GOT3 (cell line): Measurements from ENCODE around the gene FAM193B.
A peak's percentile ranks its signal among the peaks of the same experiment; 100 is the strongest.
"Not testable (repeated sequence)": the region's sequence is repeated elsewhere in the genome, so short reads cannot be mapped to it uniquely, and the experiment has no call there.

Experiments used
- DNase-seq: peaks from one replicate; lab custom pipeline; 2025; ENCODE audit warnings: mixed read lengths; lab: John Stamatoyannopoulos, UW

The FAM193B gene

DNA sequence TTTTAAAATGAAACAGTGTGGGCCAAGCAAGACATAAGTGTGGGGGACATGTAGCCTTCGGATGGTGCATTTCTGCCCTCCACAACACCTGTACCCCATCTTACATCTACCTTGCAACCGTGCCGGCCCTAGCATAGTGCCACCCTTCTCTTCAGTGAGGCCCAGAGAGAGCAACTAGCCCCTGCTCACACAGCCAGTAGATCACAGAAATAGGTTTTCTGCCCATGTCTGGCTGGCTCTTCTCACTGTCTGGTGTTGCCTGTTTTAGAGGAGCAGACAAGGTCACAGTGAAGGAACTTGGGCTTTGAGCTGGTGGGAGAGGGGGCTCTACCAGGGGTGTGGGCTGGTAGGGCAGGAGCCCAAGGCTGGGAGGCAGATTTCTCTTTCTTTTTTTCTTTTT, 68.1 kb downstream of the FAM193B start:
- DNase-seq, result no peak

DNA sequence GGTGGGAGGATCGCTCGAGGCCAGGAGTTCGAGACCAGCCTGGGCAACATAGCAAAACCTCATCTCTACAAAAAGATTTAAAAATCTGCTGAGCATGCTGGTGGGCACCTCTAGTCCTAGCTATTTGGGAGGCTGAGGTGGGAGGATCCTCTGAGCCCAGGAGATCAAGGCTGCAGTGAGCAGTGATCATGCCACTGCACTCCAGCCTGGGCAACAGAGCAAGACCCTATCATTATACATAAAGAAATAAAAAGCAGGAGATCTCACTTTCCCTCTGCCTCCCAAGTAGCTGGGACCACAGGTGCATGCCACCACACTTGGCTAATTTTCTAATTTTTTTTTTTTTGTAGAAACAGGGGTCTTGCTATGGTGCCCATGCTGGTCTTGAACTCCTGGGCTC, 68.6 kb downstream of the FAM193B start:
- DNase-seq, result not testable (repeated sequence)

DNA sequence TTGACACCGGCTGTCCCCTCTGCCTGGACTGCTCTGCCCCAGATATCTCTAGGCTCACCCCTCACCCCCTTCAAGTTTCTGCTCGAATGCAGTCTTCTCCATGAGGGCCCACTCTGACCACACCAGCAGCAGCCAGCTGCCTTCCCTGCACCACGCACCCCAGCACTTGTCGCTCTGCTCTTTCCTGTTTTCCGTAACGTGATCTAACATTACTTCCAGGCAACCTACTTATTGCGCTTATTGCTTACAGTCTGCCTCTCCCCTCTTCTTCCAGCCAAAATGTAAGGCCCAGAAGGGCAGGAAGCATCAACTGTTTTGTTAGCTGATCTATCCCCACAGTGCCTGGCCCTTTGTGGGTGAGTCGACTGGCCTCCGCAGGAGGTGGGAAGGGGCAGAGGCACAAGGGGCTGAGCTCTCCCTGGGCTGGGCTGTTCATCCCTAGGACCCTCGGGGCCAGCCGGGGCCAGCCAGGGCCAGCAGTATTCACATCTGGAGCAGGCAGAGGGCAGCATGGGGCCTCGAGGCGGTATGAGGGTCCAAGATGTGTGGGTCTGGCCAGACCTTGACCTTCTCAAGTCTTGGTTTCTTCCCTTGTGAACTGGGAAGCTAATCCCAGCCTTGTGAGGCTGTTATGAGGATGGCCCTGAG, 69.3 kb downstream of the FAM193B start:
- no peak for DNase-seq

DNA sequence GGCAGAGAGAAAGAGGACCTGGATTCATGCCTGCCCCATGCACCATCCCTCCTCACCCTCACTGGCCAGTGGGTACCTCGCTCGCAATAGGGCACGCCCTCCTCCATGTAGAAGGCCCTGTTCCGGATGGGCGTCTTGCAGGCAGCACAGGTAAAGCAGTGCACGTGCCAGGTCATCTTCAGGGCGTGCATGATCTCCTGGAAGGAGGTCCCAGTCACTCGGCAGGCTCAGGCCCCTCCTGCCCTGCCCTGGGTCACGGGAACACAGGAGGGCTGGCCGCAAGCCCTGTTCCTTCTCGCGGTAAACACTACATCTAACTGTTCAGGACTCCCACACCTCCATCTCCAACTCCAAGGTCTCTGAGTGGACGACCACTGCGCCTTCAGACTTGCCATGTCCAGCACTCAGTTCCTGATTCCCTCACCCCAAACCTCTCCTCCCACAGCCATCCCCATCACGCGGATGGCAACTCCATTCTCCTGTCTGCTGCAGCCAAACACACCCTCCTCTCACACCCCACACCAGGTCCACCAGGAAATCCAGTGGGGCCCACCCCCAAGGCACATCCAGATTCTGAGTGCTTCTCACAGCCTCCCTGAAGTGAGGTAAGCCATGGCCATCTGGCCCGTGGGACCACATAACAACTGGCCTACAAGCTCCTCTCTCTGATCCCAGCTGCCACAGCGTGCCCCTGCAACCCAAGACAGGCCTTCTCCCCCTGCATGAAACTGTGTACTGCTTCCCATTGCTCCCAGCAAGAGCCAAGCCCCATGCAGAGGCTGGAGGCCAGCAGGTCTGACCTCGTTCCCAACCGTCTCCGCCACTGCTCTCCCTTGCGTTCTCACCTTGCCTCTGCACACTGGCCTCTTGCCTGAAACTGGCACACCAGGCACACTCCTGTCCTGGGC, 70.1 kb downstream of the FAM193B start:
- DNase-seq, result no peak

DNA sequence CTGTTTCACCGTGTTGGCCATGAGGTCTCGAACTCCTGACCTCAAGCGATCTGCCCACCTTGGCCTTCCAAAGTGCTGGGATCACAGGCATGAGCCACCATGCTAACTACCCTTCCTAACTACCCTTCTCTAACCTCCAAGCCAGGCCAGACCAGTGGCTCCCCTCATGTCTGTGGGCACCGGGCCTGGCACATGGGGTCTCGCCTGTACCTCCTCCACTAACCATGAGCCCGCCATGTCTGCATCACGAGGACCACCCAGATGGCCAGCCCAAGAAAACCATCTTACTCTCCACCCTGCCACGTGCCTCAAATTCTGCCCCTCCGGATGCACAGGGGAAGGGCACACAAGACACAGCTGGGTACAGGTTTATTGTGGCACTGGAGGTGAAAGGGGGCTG, 71.3 kb downstream of the FAM193B start:
- no peak for DNase-seq

DNA sequence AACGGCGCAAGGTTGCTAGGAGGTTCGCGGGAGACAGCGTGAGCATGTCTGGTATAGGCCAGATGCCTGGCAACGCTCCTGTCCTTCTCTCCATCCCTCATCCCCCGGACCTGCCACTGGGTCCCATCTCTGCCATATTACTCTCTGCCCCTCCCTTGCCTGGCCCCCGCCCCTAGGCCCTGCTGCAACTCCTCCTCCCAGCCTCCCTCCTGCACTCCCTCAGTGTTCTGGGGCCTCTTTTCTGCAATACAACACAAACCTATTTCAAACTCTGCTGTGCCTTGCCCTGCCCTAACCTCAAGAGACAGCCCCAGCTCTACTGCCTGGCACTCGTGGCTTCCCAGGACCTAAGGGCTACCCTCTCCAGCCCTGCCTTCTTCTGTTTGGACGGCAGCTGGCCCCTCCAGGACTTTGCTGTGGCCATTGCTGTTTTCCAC, 72.0 kb downstream of the FAM193B start:
- no peak for DNase-seq

DNA sequence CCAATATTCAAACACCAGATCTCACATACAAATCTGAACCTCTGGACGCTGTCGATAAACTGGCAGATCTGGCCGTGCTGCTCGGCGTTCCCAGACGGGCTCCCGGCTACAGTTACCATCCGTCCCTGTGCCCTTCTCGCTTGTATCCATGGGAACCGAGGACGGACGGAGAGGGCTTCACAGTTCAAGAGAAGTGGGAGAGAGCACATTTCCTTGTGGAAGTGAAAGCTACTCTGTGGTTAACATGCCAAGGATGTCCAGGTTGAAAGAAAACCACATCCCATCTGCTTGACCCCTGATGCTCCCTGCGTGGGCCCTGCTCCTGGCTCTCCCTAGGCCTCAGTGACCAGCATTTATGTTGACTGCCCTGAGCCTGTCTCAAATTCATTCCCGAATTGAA, 74.6 kb downstream of the FAM193B start:
- no peak for DNase-seq

DNA sequence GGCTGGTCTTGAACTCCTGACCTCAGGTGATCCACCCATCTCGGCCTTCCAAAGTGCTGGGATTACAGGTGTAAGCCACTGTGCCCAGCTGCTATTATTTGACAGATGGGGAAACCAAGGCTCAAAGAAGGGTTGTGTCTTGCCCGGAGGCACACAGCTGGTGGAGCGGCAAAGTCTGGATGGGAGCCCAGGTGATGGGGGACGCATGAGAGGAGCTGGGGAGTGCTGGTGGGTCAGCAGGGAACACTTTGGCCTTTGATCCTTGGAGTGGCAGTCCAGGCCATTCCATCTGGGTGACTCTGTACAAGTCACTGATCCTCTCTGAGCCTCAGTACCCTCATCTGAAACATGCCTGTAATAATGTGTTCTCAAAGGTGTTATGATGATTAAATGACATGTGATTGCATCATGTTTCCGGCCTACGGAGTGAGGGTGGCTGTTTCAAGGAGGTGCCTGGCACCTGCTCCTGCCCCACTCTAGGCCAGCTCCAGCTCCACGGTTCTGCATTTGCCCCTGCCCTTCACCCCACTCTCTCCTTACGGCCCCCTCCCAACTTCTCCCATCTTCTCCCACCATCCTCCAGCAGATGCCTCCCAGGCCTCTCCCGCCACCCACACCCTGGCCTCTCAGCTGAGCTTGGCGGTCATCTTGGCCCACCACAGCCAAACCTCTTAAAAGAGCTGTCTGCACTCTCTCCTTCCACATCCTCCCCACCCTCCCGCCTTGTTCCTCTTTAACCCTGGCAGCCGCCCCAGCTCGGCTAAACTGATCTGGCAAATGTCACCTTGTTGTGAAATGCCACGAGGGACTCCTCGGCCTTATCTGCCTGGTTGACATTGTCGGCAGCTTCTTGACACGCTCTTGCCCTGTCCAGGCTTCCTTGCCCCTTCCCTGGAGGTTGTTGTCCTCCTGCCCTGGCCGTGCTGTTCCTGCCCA, 75.4 kb downstream of the FAM193B start:
- no peak for DNase-seq

DNA sequence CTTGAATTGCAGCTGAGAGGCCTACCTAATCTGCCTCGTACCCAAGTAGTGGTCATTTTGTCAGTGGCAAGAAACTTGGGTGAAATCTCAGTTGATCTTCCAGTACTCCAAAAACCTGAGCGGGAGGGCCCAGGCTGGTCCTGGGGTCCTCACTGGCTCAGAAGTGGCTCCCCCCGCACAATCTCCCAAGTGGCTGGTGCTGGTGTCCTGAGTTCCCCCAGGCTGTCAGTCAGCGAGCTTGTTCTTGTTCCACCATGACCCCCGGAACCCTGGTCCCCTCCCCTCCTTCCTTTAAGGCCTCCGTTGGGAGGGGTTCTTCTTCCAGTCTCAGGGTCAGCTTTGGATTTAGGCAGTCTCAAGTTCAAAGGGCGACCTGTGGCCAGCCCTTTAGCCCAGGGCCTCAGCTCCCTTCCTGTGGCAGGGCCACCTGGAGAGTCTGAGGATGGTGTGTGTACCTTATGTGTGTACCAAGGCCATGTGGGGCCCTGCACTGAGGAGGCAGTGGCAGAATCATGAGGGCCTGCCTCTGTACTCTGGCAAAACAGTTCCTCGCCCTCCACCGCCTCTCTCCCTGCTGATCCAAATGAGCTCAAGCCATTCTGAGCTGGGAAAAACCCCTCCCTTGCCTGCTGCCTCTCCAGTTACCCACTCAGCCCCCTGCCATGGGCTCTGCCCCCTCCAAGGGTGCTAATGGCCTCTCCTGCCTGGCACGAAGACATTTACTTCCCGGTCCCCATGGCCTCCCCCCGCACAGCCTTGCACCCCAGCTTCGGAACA, 76.5 kb downstream of the FAM193B start:
- DNase-seq, result no peak

DNA sequence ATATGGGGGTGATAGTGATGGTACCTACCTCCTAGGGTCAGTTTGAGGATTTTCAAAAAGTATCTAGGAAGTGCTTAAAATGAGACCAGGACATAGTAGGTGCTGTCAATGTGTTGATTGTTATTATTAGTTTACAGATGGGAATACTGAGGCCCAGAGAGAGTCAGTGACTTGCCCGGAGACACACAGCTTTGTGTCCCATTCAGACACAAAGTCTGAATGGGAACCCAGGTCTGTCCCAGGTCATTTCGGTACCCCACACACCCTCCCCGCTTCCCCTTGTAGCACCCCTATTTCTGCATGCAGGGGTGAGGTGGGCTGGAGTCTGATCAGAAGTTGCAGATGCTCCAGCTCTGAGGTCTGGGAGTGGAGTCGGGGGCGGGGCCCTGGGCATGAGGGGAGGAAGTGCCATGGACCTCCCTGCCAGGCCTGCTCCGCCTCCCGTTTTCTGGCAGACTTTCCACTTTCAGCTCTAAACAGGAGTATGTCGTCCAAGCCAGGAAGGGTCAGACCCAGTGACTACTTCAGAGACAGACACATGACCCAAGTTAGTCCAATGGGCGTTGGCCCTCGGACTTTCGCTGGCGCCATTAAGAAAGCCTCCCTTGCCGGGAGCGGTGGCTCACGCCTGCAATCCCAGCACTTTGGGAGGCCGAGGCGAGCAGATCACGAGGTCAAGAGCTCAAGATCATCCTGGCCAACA, 77.7 kb downstream of the FAM193B start:
- peak; percentile 64 for DNase-seq

DNA sequence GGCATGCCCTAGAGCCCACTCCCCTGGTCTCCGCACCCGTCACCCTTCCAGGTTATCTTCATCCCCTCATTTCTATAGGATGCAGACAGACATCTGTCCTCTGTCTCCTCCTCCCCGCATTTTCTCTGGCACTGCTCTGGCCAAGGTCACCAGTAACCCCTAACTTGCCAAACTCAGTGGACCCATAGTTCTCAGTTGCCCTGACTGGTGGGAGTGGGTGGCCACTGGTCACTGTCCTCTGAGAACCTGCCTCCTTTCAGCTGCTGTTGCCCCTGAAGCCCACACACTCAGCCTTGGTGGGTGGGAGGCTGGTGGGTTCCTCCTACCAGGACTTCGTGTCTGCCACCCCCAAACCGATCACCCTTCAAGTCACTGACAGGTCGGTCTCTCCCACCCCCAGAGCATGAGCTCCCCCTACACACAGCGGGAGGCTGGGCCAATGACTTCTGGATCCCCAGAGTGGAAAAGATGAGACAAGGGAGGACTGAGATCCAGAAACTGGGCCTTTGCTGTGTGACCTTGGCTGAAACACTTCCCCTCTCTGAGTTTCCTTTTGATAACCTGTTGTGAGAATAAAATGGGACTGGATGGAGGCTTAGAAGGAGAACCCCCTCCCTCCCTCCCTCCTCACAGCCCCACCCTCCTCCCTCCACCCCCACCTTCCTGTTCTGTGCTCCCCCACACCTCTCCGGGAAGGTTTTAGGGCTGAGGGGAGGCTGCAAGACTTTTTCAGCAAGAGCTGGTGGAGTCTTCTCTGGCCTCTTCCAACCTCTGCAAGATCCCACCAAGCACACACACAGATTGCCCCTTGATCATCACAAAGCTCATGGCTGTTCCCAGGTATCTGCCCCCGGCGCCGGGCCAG, 78.6 kb downstream of the FAM193B start:
- no peak for DNase-seq

DNA sequence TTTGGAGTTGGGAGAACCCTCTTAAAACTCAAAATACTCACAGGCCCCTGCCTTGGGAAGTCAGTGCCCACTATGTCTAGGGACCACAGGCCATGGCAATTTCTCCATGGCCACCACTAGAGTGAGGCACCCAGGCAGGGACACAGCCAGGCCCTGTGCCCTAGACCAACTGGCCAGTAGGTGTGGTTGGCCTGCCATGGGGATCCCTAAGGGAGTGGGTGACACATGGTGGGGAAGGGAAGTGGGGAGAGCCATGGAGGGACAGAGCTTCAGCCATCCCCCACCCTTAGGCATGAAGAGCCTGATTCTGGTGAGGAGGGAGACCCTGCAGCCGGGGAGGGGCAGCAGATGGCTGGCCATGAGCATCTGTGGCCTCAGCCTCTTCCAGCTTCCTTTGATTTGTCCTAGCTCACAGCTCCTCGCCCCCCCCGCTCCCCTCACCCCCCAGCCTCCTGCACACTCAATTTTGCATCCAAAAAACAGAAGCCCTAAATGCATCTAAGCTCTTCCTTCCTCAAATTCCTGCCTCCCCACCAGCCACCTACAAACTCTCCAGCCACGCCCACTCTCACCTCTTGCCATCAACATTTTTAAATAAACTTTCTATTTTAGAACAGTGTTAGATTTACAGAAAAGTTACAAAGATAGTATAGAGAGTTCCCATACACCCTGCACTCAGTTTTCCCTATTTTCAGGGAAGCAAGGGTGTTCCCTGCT, 79.4 kb downstream of the FAM193B start:
- no peak for DNase-seq

DNA sequence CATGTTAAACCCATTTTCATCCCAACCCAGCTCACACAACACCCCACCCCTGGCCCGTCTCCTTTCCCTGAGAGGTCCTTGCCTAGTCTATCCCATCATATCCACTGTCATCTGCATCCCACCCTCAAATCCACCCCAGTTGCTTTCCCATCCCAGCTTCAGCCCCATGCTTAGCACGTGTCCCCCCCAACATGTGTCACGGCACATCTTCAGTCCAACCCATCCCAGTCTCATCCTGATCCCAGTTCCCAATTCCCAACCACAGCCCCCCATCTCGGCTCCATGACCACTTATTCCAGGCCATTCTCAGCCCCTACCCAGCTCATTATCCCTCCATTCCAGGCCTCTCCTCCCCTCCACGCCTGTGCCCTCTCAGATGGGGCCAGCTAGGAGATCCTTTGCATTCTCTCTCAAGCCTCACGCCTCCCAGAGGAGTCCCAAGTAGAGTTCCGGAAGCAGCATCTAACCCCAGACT, 80.3 kb downstream of the FAM193B start:
- no peak for DNase-seq

DNA sequence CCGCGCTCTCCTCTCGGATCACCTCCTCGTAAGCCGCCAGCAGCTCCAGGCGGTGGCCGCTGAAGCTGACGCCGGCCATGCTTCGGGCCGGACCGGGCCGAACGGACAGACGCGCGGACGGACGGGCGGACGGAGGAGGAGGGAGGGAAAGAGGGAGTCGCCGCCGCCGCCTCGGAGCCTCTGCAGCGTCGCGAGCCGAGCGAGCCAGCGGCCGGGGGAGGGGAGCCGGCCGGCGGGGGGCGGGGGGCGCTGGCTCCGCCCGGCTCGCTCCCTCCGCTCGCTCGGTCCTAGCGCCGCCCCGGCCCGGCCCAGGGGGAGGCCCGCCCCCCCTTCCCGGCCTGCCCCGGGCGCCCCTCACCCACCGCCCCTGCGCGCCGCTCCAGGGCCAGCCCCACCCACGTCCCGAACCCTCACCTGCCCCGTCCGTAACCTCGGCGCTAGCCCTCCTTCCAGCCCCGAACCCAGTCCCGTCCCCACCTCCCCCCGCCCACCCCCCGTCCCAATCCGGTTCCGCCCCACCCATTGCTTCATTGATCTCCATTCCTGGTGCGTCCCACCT, 80.8 kb downstream of the FAM193B start, which contains the start of gene DBN1:
Gene DBN1, minus strand, starts transcription at position 192 of the 559 bp plus-strand sequence. Its CDS starts 113 bp downstream, at position 79.
- DNase-seq, result no peak

DNA sequence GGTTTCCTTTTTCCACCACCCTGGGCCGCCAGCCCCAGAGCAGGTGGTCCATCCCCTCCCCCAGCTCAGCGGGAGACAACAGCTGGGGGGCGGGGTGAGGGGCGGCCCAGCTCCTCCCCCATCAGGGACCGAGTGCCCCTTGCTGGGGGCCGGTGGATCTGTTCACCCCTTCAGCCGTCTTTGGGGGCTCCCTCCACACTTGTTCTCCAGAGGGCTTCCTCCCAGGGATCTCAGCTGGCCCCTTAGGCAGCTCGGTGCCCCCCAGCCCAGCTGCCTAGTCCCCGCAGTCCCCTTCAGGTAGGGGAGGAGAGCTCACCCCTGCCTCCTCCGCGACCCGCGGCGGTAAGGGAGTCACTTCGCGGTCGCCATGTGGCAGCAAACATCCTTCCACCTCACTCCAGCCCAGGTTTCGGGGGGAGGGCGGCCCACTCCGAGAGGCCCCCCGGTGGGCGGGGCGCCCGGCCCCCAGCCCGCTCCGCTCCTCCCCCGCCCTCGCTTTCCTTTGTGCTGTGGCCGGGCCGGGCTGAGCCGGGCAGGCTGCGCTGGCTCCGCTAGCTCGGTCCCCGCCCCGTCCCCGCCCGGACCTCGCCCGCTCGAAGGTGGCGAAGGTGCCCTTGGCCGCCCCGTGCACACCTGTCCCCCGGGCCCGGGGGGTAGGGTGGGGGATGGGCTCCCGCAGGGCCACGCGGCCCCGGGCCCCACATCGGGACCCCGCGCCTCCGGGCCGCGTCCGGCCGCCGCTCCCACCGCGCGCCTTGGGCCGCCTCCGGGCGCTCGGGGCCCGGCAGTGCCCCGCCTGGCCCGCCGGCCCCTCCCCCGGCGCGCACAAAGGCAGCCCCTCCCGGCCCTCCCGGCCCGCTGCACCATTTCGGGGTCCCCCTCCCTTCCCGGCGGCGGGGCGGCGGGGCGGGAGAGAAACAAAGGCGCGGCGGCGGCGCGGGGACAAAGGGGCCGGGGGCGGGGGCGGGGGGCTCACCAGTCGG, 81.6 kb downstream of the FAM193B start:
- no peak for DNase-seq

DNA sequence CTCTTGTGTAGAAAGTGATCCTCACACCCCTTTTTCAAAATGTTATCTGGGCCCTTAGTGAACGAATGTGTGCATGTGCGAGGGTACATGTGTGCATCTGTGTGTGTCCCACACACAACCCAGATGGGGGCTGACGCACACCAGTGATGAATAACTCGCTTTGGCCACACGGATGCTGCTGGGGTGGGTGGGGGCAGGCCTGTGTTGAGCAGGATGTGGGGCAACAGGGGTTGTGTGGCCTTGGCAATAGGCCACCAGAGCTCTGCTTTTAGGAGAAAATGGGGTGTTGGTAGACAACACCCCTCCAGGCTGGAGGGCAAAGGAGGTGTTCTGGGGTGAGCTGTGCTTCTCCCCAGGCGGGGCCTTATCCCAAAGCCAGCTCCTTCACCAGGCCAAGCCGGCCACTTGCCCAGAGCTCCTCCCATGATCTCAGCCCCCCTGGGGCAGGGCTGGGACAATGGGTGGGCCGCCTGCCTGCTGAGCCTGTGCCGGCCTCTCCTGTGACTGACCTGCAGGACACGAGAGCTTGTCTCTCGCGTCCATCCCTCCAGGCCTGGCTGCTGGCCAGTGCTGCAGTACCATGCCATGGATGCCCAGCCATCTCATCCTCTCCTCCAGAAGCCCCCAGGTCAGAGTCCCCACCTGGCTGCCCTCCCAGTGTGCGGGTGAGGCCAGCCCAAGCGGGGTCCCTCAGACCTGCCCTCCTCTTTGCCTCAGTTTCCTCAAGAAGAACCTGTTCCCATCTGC, 82.6 kb downstream of the FAM193B start:
- DNase-seq, result no peak
